ENCODE results near the gene HSPA2.
"Not testable (repeated sequence)": the region's sequence is repeated elsewhere in the genome, so short reads cannot be mapped to it uniquely, and the experiment has no call there.

The HSPA2 gene

GRCh38 chr14:64561631-64562030, 21.1 kb downstream of the HSPA2 start:
- no peak for DNase-seq (ENCODE audit: low spot score)

GRCh38 chr14:64562436-64562835, 21.9 kb downstream of the HSPA2 start:
- DNase-seq (ENCODE audit: low spot score): no peak

DNA sequence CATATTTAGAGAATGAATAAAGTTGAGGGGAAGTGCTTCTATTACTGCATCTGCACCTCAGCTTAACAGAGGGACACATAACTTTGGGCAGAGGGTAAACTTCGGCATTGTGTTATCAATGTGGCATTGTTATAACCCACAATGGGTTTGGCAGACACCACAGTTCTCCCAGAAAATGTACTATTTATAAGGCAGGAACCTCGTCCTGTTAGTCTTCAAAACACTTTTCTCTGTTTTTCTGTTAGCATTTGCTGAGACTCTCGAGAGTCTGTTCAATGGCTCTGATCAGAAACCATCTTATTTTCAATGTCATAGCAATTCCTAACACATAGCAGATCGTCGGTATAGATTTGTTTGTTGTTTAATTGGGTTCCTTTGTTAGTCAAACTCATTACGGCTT, 23.2 kb downstream of the HSPA2 start:
- peak; percentile 85 for DNase-seq (ENCODE audit: low spot score)

DNA sequence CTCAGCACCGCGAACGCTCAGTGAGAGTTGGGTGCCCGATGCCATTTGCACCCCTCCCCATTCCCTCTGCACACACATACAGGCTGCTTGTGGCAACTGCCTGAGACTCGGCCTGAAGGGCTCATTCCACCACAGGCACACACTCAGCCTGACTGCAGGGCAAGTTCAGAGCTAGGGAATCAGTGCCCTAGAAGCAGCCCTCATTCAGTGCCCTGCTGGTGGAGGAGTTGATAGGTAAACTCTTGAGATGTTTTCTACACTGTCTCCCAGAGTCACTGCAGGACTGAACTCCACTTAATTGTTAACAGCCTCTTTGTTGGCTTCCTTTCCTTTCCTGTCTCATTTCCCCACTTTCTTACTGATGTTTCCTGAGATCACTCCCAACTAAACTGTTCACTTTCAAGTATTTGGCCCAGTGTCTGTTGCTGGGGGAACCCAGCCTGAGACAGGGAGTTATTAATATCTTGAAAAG, 26.1 kb downstream of the HSPA2 start:
- peak; percentile 68 for DNase-seq (ENCODE audit: low spot score)

DNA sequence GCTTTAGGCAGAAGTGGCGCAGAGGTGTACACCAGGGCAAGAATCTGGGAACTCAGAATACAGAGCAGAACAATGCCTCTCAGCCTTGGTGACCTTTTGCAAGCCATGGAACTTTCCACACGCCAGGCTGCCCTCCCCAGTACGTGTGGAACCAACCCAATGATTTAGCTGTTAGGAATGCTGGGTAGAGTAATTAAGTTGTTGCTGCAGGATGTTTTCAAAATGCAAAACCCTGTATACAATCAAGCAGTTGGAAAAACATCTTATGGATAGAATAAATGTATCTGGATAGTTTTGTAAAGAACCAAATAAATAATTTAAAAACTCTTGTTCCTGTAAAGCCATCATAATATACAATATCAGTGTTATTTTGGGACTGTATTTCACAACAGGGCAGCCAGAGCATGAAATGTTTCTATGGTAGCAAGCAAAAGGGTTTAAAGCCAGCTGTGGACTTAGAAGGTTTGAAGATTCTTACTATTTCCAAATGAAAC, 28.6 kb downstream of the HSPA2 start:
- DNase-seq (ENCODE audit: low spot score): peak; percentile 87

DNA sequence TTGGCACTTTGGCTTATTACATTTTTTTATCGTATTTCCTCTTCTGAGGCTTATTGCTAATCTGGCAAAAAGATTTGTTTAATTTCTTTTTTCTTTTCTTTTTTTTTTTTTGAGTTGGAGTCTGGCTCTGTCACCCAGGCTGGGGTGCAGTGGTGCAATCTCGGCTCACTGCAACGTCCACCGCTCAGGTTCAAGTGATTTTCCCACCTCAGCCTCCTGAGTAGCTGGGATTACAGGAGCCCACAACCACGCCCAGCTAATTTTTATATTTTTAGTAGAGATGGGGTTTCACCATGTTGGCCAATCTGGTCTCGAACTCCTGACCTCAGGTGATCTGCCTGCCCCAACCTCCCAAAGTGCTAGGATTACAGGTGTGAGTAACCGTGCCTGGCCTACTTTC, 29.1 kb downstream of the HSPA2 start:
- DNase-seq (ENCODE audit: low spot score): not testable (repeated sequence)

DNA sequence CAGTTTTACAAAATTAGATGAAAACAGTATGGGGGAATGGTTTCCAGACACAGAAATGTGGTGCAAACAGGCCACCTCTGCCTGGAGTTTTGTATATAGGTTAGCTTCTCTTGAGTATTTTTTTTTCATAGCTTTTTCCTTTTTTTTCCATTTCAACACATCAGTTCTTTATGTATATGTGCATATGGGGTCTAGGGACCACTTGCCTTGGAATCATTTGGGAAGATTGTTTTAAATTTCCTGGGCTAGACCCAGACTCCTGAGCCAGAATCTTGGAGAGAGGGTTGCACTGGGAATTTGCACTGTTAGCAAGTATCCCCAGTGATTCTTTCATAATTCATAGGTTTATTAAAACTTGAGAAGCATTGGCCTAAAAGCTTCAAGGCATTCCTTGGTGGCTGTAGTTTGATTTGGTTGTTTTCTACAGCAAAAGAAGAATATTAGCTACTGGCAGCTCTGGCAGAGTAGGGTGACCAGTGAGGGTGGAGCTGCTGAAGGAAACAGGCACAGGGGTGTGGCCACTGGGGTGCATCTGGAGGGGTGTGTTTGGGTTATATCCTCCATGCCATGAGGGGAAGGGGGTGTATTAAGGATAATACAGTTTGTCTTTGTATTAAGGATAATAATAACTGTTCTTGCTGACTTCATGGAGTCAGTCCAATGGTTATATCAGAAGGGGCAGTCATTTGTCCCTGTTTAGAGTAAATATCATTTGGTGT, 32.0 kb downstream of the HSPA2 start:
- DNase-seq (ENCODE audit: low spot score): no peak

- DNase-seq (ENCODE audit: low spot score): peak; percentile 97
These were observed 32.6 kb downstream of the HSPA2 start for GRCh38 chr14:64573109-64573508.

DNA sequence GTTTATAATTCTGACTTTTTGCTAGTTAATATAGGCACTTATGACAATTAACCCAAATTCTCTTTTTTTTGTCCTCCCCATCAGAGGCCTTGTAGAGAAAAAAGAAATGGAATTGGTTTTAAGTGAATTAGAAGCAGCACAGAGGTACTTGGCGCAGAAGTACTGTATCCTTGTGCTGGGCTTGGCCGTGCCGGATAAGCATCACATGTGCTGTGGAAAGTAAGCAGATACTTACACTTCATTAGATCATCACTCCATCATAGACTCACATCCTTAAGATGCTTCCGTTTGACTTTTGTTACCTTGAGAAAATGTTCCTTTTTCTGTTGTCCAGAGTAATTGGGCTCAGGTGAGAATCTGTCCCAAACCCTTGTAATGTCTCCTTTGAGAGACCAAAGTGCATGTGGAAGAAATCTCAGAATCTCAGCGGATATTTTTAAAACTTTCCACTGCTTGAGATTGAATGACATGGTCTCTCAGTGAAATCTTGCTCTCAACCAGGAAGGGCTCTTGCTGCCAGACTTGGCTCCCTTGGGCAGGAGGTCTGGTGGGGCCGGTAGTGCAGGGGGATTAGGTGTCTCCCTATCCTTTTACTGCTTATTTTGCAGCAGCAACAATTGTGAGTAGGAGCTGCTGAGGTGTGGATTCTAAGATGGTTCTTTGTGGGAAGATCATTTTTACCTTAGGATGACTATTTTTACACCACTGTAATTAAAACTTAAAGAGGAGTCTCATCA, 34.0 kb downstream of the HSPA2 start:
- no peak for DNase-seq (ENCODE audit: low spot score)

DNA sequence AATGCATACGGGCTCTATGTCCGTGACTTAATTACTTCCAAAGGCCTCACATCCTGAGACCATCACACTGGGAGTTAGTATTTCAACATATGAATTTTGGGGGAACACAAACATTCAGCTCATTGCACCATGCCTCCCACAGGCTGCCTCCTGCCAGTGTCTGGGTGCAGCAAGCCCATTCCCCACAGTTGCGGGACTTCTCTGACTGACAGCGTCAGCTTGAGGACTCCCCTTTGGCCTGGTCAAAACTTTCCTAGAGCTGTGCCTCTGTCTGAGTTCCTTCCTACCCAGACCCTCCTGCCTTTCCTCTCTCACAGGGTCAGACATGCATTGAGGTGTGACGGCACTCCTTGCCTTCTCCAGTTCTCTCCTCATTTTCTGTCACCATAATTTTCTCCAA, 36.7 kb downstream of the HSPA2 start:
- no peak for DNase-seq (ENCODE audit: low spot score)

DNA sequence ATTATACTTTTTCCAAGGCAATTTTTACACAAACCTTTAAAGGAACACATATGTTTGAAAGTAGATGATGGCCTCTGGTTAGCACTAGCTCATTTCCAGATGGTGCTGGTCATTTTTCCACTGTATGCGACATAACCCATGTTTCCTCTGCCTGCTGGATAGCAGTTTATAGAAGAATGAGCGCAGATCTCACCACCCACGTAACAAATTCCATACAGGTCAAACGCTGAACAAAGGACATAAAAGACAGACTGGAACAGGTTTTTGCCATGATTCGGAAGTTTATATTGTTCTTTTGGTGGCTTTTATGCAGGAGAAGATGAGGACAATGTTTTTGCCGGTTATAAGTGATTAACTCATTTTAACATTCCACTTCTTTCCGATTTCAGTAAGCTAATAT, 39.9 kb downstream of the HSPA2 start:
- DNase-seq (ENCODE audit: low spot score): no peak

- no peak for DNase-seq (ENCODE audit: low spot score)
These were observed 40.8 kb downstream of the HSPA2 start for GRCh38 chr14:64581363-64581762.

- no peak for DNase-seq (ENCODE audit: low spot score)
These were observed 41.3 kb downstream of the HSPA2 start for GRCh38 chr14:64581817-64582216.

DNA sequence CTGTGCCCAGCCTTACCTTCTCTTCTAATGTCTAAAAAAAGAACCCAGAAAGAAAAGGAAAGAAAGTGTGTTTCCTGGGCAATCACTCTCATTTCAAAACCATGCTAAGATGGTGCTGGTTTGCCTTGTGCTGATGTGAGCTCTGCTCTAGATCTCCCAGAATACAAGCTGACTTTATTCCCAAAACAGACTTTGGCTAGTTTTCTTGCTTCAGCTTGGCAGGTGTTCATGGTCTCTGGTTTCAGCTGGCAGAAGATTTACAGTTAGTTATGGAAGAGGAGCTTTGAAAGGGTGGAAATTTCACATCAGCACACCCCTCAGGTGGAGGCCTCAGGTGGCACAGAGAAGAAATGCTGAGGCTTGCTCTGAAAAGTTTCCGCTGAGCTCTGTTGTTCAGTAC, 43.6 kb downstream of the HSPA2 start:
- no peak for DNase-seq (ENCODE audit: low spot score)

GRCh38 chr14:64591809-64592208, 51.3 kb downstream of the HSPA2 start:
- DNase-seq (ENCODE audit: low spot score): no peak
